RPMI7951 (cell line): ENCODE results near the gene FXYD6. TPM values are rescaled to one million over a fixed set of nuclear protein-coding genes. Genes with fewer than 3 reads are reported as not detected.
A peak's percentile ranks its signal among the peaks of the same experiment; 100 is the strongest.

Experiments
- DNase-seq: peaks from one replicate; pipeline ENCODE4 v3.0.0-alpha.2; 2012; ENCODE audit warnings: low read depth
- total RNA-seq: library from RNA; depleted of rRNA; stranded (reverse); fragments of >200 nt; shearing (Covaris generic); gene quantifications from 2 replicates; pipeline ENCODE4 v1.2.3, GENCODE V29; 2014

Gene FXYD6
- total RNA-seq, 1 experiment from 2014 or later, result 0.24 TPM

GRCh38 chr11:117830674-117831351, 45.6 kb downstream of the FXYD6 start:
- no peak for DNase-seq

- no peak for DNase-seq
Observed at GRCh38 chr11:117830072-117830471, 46.4 kb downstream of the FXYD6 start.

DNA sequence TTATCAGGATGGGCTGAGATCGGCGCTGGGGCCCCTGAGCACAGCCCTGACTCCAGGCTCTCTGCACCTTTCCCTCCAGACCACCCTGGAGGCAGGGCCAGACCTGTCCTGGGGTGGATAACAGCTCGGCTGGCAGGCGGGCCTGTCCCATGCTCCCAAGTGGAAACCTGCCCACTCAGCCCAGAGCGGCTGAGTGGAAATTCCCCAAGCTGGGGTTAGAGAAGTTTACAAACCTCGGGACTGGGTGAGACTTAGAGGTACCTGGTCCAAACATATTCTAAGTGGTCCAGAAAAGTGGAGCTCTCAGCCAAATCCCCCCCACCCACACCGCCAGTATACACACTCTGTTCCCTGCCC, 47.1 kb downstream of the FXYD6 start:
- DNase-seq, result no peak

- peak; percentile 74 for DNase-seq
Observed at GRCh38 chr11:117828611-117829368, 47.7 kb downstream of the FXYD6 start.

DNA sequence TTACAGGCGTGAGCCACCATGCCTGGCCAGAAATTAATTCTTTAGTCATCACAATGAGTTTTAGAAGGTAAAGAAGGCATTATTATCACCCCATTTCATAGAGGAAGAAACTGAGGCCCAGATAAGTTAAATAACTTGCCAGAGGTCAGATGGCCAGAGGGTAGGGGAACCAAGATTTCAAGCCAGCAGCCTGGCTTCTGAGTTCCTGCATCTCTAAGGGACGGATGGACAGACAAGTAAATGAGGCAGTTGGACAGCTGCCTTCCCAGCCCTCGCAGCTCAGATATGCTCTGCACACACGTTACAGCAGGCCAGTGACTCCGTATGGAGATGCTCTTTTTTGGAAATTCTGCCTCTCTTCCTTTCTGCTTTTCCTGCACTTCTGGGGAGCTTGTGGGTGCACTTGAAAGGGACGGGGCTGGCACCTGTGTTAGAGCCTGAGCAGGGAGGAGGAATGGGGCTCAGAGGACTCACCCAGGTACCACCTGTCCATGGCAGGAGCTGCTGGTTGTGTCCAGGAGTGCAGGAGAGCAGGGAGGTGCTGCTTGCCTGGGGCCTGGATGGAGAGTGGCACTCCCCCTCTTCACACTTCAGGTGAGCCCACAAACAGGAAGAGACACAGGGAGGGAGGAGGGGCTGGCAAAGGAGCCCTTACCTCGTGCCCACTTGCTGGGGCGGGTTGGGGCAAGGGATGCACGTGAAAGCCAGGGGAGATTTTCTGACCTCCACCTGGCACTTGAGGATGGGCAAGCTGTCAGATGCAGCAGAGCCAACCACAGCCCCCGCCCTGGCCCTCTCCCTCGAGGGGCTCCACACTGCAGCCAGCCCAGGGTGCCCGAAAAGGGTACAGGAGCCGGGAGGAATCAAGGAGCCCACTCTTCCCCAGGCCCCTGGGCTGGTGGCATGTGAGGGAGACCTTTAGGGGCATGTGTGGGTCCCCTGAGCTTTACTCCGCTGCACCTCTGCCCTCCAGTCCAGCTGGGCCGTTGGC, 48.6 kb downstream of the FXYD6 start:
- DNase-seq, result no peak

GRCh38 chr11:117826832-117827231, 49.6 kb downstream of the FXYD6 start:
- DNase-seq, result no peak

GRCh38 chr11:117826190-117826570, 50.3 kb downstream of the FXYD6 start:
- no peak for DNase-seq

DNA sequence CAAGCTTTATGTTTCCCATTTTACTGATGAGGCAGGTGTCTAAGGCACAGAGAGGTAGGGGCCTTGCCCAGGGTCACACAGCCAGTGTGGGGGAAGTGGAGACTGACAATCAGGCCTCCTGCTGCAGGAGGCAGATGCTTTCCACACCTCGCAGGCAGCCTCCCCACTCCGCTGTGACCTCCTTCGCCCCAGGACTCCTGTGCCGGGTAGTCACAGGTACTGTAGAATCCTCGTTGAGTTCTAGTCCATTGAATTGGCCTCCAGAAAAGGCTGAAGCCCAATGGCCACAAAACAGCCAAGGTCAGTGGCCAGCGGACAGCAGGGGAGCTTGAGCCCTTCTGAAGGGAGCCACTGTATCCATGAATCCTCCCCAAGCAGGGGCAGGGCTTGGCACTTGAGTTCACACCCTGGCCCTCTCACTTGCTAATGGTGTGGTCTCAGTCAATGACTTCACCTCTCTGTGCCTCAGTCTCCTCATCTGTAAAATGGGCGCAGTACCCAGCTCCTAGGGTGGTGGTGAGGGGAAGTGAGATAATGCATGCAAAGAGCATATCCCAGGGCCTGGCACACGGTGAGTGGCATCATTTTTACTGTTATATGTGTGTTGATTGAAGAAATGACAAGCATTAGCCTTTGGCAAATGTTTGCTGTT, 50.8 kb downstream of the FXYD6 start:
- DNase-seq, result no peak

GRCh38 chr11:117824571-117825537, 51.6 kb downstream of the FXYD6 start, which contains the start of gene FXYD2:
FXYD2 (minus strand) TSS chr11:117824744; CDS start chr11:117824678, 66 bp downstream.
- DNase-seq, result peak; percentile 15

- peak; percentile 59 for DNase-seq
Observed at GRCh38 chr11:117823946-117824420, 52.5 kb downstream of the FXYD6 start.

DNA sequence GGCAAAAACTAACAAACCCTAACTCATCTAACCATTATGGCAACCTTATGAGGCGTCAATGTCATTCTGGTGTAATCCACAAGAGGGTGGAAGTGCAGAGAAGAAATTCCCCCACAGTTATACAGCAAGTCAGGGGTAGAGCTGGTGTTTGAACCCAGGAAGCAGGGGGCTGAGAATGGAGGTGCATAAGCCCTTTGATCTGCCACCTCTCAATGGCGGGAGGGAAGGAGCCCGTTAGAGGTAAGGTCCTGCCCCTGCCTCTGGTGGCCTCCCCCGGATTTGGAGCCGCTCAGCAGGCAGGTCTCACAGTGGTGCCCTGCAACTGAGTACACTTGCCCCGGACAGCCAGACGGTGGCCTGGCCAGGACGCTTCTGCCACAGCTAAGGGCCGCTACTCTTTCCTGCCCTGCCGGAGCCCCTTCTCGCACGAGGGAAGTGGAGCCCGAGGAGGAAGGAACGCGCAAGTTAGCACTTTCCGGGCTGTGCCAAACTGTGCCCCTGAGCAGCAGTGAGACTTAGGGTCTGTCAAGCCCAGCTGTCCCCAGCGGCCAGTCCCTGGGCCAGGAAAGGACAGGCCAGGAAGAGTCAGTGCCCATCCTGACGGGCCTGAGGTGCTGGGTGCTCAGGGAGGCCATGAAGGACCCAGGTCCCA, 53.0 kb downstream of the FXYD6 start:
- no peak for DNase-seq

GRCh38 chr11:117822074-117823033, 54.1 kb downstream of the FXYD6 start:
- no peak for DNase-seq

GRCh38 chr11:117821431-117821830, 55.0 kb downstream of the FXYD6 start:
- no peak for DNase-seq

- no peak for DNase-seq
Observed at GRCh38 chr11:117820516-117820915, 55.9 kb downstream of the FXYD6 start.

GRCh38 chr11:117820071-117820470, 56.4 kb downstream of the FXYD6 start:
- DNase-seq, result no peak

DNA sequence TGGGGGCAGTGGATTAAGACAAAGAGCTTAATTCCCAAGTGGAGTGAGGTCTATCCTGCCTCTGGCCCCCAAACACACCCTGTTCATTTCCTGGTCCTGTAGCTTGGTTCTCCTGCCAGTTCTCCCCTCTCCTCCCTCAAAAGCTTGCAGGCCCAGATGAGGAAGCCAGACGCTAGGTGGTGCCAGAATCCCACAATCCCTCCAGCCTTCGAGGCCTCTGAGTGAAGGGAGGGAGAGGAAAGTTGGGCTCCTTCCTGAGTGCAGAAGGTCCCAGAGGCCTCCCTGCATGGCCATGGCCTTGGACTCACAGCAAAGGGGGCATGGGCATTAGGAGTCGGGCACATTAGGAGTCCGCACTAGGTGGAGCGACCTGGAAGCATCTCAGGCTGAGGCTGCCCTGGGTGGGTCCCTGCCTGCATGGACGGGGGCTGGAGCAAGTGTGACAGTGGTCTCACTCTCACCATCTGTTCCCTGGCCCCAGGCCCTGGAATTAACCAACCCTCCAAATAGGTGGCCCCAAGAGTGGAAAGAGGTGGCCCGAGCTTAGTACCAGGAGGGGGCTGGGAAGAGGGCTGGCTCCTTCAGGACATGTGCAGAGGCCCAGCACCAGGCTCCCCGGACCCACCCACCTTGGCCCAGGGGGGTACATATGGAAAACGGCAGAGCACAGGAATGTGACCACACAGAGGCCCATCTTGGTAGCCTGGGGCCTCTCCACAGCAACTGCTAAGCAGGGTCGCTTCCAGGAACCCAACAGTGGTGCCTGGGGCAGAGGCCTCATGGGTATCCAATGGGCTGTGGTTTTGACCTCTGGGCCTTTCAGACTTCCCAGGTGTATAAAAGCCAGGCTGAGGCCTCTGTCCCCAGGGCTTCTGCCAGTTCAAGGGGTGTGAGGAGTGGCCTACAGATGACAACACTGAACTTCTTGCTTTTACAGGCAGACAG, 57.1 kb downstream of the FXYD6 start:
- DNase-seq, result peak; percentile 53
